Transverse colon (tissue), 3 donors: ENCODE results near the gene MLLT10.

Source experiments
- CTCF ChIP-seq, 5 experiments: fragments of 200-600 bp in 3 of 5; fragments of 450-650 bp in 2 of 5; sonication (generic) in 3 of 5; IDR thresholded peaks; 1 replicate in 2 of 5; 2 replicates in 3 of 5; pipeline ENCODE4 v1.5.1; 2016 to 2017; ENCODE audit warnings: antibody characterized with exemption in 5 of 5, inconsistent platforms in 3 of 5, mild to moderate bottlenecking in 2 of 5, moderate library complexity in 1 of 5
- POLR2A ChIP-seq: fragments of 450-650 bp; IDR thresholded peaks from one replicate; pipeline ENCODE4 v1.6.1; 2016; ENCODE audit warnings: antibody characterized with exemption, mild to moderate bottlenecking, moderate library complexity

DNA sequence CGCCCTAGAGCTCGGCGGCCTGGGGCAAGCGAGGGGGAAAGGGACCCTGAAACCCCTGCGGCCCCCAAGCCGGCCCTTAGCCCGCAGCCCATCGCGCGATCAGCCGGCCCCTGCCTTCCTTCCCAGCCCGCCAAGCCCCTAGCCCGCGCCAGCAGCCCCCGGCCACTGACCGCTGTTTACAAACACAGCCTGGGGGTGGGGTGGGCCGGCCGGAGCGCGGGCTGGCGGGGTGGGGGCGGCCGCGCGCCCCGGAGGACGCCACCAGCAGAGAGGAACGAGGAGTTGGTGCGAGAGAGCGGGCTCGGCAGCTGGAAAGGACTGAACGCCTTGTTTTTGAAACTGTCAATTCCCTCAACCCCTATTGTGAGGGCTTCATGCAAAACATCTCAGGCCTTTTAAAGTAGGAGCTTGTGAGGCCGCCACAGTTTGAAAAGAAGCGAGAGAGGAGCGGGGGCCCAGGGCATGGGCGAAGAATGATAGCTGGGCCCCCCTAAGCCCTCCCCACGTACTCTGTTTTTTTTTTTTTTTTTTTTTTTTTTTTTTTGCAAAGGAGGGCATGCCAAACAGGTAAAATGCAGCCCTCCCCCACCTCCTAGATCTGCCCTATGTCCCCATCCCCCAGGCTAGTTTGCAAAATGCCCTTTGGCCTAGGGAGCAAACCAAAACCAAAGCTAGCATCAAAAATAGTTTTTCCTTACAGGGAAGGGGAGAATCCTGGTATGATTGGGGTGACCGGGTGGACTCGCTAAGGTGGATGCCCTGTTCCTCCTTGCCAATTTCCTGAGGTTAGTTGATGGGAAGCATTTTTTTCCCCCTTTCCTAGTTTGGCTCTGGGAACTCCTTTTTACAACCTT, 23.6 kb upstream of the MLLT10 start:
- TF ChIP-seq CTCF (IDR thresholded peaks at IDR 0.05): no peak
- no peak for TF ChIP-seq POLR2A
